Measurements from ENCODE around the gene LMO1.

Gene LMO1

DNA sequence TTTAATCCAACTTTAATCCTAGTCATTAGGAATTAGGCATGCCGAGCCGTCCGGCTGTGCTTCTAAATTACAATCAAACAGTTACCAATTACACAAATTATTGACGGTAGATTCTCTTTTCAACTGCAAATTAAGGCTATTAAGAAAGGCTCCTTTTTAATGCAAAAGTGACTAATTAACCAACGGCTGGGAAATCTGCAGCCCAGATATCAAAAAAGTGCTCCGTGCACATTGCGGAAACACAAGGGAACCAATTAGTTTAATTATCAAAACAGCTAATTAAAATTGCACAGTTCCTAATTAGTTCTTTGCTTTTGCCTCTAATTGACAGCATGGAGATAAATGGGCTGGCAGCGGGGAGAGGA, 19.4 kb upstream of the LMO1 start:
- H3K27ac ChIP-seq: no peak overlapping the region
- no peak for TF ChIP-seq ZFX (IDR thresholded peaks at IDR 0.05)
- TF ChIP-seq, protein P1, sequence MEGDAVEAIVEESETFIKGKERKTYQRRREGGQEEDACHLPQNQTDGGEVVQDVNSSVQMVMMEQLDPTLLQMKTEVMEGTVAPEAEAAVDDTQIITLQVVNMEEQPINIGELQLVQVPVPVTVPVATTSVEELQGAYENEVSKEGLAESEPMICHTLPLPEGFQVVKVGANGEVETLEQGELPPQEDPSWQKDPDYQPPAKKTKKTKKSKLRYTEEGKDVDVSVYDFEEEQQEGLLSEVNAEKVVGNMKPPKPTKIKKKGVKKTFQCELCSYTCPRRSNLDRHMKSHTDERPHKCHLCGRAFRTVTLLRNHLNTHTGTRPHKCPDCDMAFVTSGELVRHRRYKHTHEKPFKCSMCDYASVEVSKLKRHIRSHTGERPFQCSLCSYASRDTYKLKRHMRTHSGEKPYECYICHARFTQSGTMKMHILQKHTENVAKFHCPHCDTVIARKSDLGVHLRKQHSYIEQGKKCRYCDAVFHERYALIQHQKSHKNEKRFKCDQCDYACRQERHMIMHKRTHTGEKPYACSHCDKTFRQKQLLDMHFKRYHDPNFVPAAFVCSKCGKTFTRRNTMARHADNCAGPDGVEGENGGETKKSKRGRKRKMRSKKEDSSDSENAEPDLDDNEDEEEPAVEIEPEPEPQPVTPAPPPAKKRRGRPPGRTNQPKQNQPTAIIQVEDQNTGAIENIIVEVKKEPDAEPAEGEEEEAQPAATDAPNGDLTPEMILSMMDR (conservative IDR thresholded peaks at IDR 0.05): no peak

DNA sequence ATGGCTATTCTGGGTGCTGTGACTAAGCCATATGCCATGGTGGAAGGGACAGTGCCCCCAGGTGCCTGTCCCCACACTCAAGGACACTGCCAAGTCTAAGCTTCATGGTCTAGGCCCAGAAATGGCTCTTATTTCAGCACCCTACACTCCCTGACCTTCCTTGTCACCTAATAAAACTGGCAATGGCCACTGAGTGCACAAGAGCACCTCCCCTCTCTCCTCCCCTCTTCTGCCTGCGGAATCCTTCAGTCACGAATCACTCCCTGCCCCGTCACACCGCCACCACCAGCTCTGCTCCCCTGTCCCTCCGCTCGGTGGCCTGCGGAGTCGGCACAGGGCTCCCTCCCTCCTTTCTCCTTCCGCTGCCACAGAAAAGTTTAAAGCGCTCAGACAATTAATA, 19.0 kb upstream of the LMO1 start:
- TF ChIP-seq, protein P1 (conservative IDR thresholded peaks at IDR 0.05): no peak
- no peak for TF ChIP-seq ZFX (IDR thresholded peaks at IDR 0.05)
- no peak overlapping the region for H3K27ac ChIP-seq

DNA sequence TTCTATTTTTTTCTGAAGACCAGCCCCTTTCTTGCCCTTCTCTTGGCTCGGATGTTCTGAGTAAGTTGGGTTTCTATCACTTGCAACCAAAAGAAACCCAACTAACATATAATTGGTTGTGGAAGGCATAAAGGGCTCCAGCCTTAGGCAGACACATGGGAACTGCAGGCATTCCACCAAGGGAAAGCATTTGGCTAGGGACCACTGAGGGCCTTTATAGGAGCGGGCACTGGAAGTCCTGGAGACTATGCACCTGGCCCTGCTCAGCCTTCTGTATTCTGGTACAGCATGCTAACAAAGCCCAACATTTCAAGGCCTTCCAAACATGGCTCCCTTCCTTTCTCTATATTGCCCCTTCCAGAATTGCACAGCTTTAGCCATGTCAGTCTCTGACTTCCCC, 17.6 kb upstream of the LMO1 start:
- TF ChIP-seq, protein P1 (conservative IDR thresholded peaks at IDR 0.05): no peak
- no peak for TF ChIP-seq ZFX (IDR thresholded peaks at IDR 0.05)
- H3K27ac ChIP-seq: no peak overlapping the region

DNA sequence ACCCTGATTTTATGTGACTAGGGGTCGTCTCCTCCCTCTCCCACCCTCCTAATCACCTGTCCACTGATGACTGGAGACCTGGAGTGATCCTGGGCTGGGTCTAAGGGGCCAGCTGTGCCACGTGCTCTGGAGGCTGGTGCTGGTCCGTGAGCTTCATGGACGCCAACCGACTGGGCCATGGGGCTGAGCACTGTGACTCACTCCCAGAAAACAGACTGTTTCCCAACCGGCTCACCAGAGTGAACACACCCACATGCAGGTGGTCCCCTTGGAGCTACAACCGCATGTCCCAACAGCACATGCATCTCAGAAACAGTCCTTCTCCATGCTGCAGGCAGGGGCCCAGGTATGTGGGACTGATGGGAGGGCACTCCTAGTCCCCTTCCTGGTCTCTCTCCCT, 14.0 kb upstream of the LMO1 start:
- H3K27ac ChIP-seq: no peak overlapping the region
- TF ChIP-seq, protein P1 (conservative IDR thresholded peaks at IDR 0.05): no peak
- TF ChIP-seq ZFX (IDR thresholded peaks at IDR 0.05): no peak

DNA sequence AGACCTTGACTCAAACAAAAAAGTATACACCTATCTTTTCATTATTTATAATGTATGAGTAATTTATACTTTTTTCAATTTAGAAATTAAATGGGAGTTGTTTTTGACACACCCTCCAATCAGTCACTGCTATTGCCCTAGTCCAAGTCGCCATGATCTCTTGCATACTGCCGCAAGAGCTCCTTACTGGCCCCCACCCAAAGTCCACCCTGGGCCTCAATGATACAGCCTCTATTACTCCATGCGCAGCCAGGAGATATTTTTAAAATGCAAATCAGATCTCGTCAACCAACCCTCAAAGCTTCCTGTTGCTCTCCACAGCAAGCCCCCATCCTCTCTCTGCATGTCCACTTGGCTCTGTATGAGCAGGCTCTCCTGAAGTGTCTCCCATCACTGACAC, 12.8 kb upstream of the LMO1 start:
- TF ChIP-seq ZFX (IDR thresholded peaks at IDR 0.05): no peak
- TF ChIP-seq, protein P1 (conservative IDR thresholded peaks at IDR 0.05): no peak

DNA sequence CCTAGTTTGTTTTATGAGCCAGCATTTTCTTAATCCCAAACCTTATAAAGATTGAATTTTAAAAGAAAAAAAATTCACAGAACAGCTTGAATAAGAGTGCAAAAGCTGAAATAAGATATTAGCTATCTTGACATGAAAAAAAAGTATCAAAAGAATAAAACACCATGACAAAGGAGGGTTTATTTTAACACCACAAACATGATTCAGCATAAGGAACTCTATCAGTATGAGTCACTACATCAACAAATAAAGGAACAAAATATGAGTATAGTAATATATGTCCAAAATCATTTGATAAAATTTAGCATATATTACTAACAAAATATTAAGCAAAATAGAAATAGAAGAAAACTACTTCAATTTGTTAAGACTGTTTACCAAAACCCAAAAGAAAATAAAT, 9.6 kb upstream of the LMO1 start:
- H3K27ac ChIP-seq: no peak overlapping the region
- no peak for TF ChIP-seq ZFX (IDR thresholded peaks at IDR 0.05)
- TF ChIP-seq, protein P1 (conservative IDR thresholded peaks at IDR 0.05): no peak; the same call in 1 of the 2 replicates

More for the DNA sequence above, 12.8 kb upstream of the LMO1 start:
- no peak overlapping the region for H3K27ac ChIP-seq

DNA sequence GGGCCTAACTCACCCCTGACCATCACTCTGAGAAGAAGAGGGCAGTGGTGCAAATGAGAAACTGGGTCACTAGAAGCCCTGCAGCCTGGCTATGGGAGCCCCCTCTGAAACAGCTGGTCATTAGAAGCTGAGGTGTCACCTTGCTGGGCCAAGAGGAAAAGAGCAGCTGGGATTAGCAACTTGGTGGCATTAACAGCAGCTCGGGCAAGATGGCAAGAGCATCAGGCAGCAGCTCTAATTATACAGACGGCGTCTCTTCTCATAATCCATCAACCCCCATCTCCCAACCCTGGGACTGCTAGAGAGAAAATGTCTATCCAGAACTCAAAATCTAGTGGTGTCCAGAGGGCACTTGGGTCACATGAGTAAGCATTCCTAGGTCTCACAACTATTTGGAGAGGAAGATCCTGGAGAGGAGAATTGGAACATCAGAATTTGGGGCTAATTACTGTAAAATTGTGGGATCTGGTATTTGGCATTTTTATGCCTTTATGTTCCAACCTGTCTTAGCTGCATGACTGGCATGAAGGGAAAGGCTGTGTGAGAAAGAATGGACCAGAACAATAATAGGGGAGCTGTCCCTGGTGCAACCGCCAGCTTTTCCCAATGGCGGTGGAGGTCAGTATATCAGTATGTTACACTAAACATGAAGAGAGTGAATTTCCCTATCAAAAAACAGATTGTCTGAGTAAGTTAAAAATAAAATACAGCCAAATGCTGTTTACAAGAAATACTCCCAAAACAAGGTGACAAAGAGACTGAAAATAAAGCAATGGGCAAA, 7.6 kb upstream of the LMO1 start:
- TF ChIP-seq, protein P1 (conservative IDR thresholded peaks at IDR 0.05): no peak
- no peak for TF ChIP-seq ZFX (IDR thresholded peaks at IDR 0.05)
- no peak overlapping the region for H3K27ac ChIP-seq

Data from C4-2B (cell line).